ENCODE measurements around the gene VPS16. TPM values are rescaled to one million over a fixed set of nuclear protein-coding genes. Genes with fewer than 3 reads are reported as not detected.

The VPS16 gene
- total and polyA plus RNA-seq, 2 experiments from 2014 or later = 24.2 to 35.2 TPM

DNA sequence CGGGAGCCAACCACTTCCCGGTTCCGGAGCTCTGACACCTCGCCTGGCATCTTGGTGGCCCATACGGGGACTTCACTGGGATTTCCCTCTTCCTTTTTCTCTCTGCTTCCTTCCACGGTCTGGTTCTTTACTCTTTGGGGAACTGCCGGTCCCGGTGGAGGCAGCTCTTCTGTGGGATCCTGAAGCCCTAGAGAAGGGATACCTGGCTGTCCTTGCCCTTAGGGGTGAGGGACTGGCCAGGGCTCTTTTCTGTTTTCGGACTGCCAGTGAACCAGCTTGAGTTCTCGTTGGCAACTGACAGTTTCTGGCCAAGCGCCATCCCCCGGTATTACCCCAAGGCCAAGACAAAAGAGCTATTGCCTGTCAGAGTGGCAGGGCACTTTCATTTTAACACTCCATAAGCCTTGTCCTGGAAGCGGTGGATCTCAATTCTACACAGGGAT is 39.2 kb upstream of the VPS16 start:
- in situ Hi-C loops (cut with MboI) = no loop called here
- H3K79me2 ChIP-seq (ENCODE audit: insufficient read depth) = no peaks in the 10 kb centered on the region
- no peak for DNase-seq
- no peaks in the 10 kb centered on the region for H3K36me3 ChIP-seq (ENCODE audit: low read depth)
- TF ChIP-seq EZH2phosphoT487 (IDR thresholded peaks at IDR 0.05; ENCODE audit: insufficient read depth, low read depth) (no peak), EZH2 (IDR thresholded peaks at IDR 0.05; ENCODE audit: insufficient read depth, poor library complexity, severe bottlenecking) (peak; percentile 77)
- H4K20me1 ChIP-seq (ENCODE audit: insufficient read depth) = no peaks in the 10 kb centered on the region
- H3K4me2 ChIP-seq (ENCODE audit: unreplicated experiment) = no peak overlapping the region
- no peaks in the 10 kb centered on the region for H3F3A ChIP-seq (ENCODE audit: insufficient read depth)
- H3K9me3 ChIP-seq (ENCODE audit: low read depth) = no peaks in the 10 kb centered on the region
- WGBS, 2 experiments (ENCODE audit: low coverage in 1 of 2, low lambda C conversion rate in 2 of 2, missing lambda C conversion rate in 2 of 2) = 15 to 16% methylated on average over 13 of the region's 13 CpGs
- H3K4me3 ChIP-seq = no peak overlapping the region
- no peaks in the 10 kb centered on the region for H3K4me1 ChIP-seq (ENCODE audit: insufficient read depth)
- no peak overlapping the region for H2AFZ ChIP-seq
- H3K27me3 ChIP-seq (replicated peaks; ENCODE audit: insufficient read depth) = peaks cover 68% of the 10 kb centered on the region
- no peak overlapping the region for H3K27ac ChIP-seq
- H3K9me2 ChIP-seq (ENCODE audit: insufficient read depth) = no peaks in the 10 kb centered on the region
- no peak overlapping the region for H3K9ac ChIP-seq

GRCh38 chr20:2804041-2804828 is 36.3 kb upstream of the VPS16 start:
- in situ Hi-C loops (cut with MboI) = no loop called here

GRCh38 chr20:2804852-2805688 is 35.5 kb upstream of the VPS16 start:
- DNase-seq = peak; percentile 52
- WGBS, 2 experiments (ENCODE audit: low coverage in 1 of 2, low lambda C conversion rate in 2 of 2, missing lambda C conversion rate in 2 of 2) = 9 to 10% methylated on average over 33 to 49 of the region's 49 CpGs
- TF ChIP-seq EZH2phosphoT487 (IDR thresholded peaks at IDR 0.05; ENCODE audit: insufficient read depth, low read depth) = no peak
- TF ChIP-seq EZH2 (IDR thresholded peaks at IDR 0.05; ENCODE audit: insufficient read depth, poor library complexity, severe bottlenecking) = no peak

More at GRCh38 chr20:2804041-2804828, 36.3 kb upstream of the VPS16 start:
- H3K27ac ChIP-seq = no peak overlapping the region
- 64% methylated on average over 15 to 16 of the region's 16 CpGs for WGBS, 2 experiments (ENCODE audit: low coverage in 1 of 2, low lambda C conversion rate in 2 of 2, missing lambda C conversion rate in 2 of 2)
- no peak overlapping the region for H3K4me2 ChIP-seq (ENCODE audit: unreplicated experiment)
- no peak for DNase-seq
- H3K79me2 ChIP-seq (ENCODE audit: insufficient read depth) = no peaks in the 10 kb centered on the region
- no peaks in the 10 kb centered on the region for H3K9me3 ChIP-seq (ENCODE audit: low read depth)
- no peak for TF ChIP-seq EZH2phosphoT487 (IDR thresholded peaks at IDR 0.05; ENCODE audit: insufficient read depth, low read depth)
- peaks cover 89% of the 10 kb centered on the region for H3K27me3 ChIP-seq (replicated peaks; ENCODE audit: insufficient read depth)
- no peaks in the 10 kb centered on the region for H3K36me3 ChIP-seq (ENCODE audit: low read depth)
- H3K9ac ChIP-seq = no peak overlapping the region
- H3K9me2 ChIP-seq (ENCODE audit: insufficient read depth) = no peaks in the 10 kb centered on the region
- no peaks in the 10 kb centered on the region for H3F3A ChIP-seq (ENCODE audit: insufficient read depth)
- H3K4me1 ChIP-seq (ENCODE audit: insufficient read depth) = no peaks in the 10 kb centered on the region
- no peak overlapping the region for H2AFZ ChIP-seq
- H3K4me3 ChIP-seq = no peak overlapping the region
- H4K20me1 ChIP-seq (ENCODE audit: insufficient read depth) = no peaks in the 10 kb centered on the region

DNA sequence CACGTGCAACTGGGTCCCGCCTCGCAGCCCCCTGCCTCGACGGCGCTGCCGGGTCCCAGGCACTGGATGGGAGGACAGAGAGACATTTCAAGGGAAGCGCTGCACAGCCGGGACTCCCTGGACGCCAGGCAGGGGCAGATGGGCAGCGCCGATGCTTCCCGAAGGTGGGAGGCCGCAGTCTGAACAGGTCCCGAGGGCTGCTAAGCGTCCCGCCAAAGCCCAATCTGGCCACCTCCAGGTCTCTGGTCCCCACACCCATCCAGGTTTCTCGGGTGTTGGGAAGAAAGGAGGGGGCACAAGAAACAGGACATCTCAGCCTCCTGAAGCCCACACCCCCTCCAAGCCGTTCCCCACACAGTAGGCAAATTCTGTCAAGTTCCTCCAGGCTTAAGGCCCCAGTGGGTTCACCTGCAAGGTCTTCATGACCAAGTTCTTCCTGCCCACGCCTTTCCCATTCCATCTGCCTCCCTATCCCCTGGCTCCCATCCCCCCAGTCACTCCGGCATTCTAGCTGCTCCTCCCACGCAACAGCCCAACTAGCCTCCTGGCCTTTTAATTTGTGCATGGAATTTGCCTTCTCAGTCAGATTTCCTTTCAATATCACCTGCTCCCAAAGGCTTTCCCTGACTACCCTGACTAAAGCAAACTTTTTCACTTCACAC is 34.7 kb upstream of the VPS16 start:
- 23 to 27% methylated on average over 20 to 22 of the region's 22 CpGs for WGBS, 2 experiments (ENCODE audit: low coverage in 1 of 2, low lambda C conversion rate in 2 of 2, missing lambda C conversion rate in 2 of 2)
- no peaks in the 10 kb centered on the region for H3K36me3 ChIP-seq (ENCODE audit: low read depth)

More at GRCh38 chr20:2804852-2805688, 35.5 kb upstream of the VPS16 start:
- H3K27ac ChIP-seq = no peak overlapping the region
- no peaks in the 10 kb centered on the region for H3K4me1 ChIP-seq (ENCODE audit: insufficient read depth)
- no peaks in the 10 kb centered on the region for H4K20me1 ChIP-seq (ENCODE audit: insufficient read depth)
- no peaks in the 10 kb centered on the region for H3F3A ChIP-seq (ENCODE audit: insufficient read depth)
- no peaks in the 10 kb centered on the region for H3K36me3 ChIP-seq (ENCODE audit: low read depth)
- H3K9me2 ChIP-seq (ENCODE audit: insufficient read depth) = no peaks in the 10 kb centered on the region
- H3K27me3 ChIP-seq (replicated peaks; ENCODE audit: insufficient read depth) = peaks cover 81% of the 10 kb centered on the region
- in situ Hi-C loops (cut with MboI) = no loop called here
- H3K4me3 ChIP-seq = no peak overlapping the region
- H3K9me3 ChIP-seq (ENCODE audit: low read depth) = no peaks in the 10 kb centered on the region
- H3K4me2 ChIP-seq (ENCODE audit: unreplicated experiment) = no peak overlapping the region
- no peak overlapping the region for H2AFZ ChIP-seq
- H3K9ac ChIP-seq = no peak overlapping the region
- no peaks in the 10 kb centered on the region for H3K79me2 ChIP-seq (ENCODE audit: insufficient read depth)

More for the DNA sequence above, 34.7 kb upstream of the VPS16 start:
- Histone ChIP-seq H3K4me2 (ENCODE audit: unreplicated experiment) (no peak overlapping the region), H3K27ac (no peak overlapping the region), H3K9me3 (ENCODE audit: low read depth) (no peaks in the 10 kb centered on the region), H3K79me2 (ENCODE audit: insufficient read depth) (no peaks in the 10 kb centered on the region), H3K9me2 (ENCODE audit: insufficient read depth) (no peaks in the 10 kb centered on the region), H2AFZ (no peak overlapping the region), H4K20me1 (ENCODE audit: insufficient read depth) (no peaks in the 10 kb centered on the region), H3K4me3 (no peak overlapping the region), H3K9ac (no peak overlapping the region), H3F3A (ENCODE audit: insufficient read depth) (no peaks in the 10 kb centered on the region), H3K27me3 (replicated peaks; ENCODE audit: insufficient read depth) (peaks cover 76% of the 10 kb centered on the region), H3K4me1 (ENCODE audit: insufficient read depth) (no peaks in the 10 kb centered on the region)
- no peak for DNase-seq
- no peak for TF ChIP-seq EZH2phosphoT487 (IDR thresholded peaks at IDR 0.05; ENCODE audit: insufficient read depth, low read depth)
- TF ChIP-seq EZH2 (IDR thresholded peaks at IDR 0.05; ENCODE audit: insufficient read depth, poor library complexity, severe bottlenecking) = no peak
- in situ Hi-C loops (cut with MboI) = no loop called here
